ENCODE results near the gene DCTN3.

The DCTN3 gene

GRCh38 chr9:34589636-34590380 lies 30.5 kb downstream of the DCTN3 start, which contains the start of gene CNTFR:
CNTFR (minus strand) TSS chr9:34589724; CDS start chr9:34568981, 20,743 bp downstream.
- Histone ChIP-seq H3K4me3 (replicated peaks; ENCODE audit: insufficient read depth, low read length) (peak within 1 kb of the TSS; percentile 7; the same call in 1 of the 2 replicates), H3K27ac (replicated peaks) (no peak within 1 kb of the TSS), H3K27me3 (ENCODE audit: insufficient read depth, poor library complexity, severe bottlenecking) (peaks cover 76% of the 10 kb centered on the region)
- no peak for DNase-seq (ENCODE audit: low read depth in 1 of 2, low spot score in 1 of 2)
- TF ChIP-seq REST (IDR thresholded peaks at IDR 0.05; ENCODE audit: insufficient replicate concordance, low read depth) (no peak), POLR2AphosphoS5 (IDR thresholded peaks at IDR 0.05; ENCODE audit: low read depth) (no peak), GABPA (IDR thresholded peaks at IDR 0.05; ENCODE audit: low read depth) (no peak), CTCF (IDR thresholded peaks at IDR 0.05; ENCODE audit: insufficient read depth, low read length) (no peak), SPI1 (IDR thresholded peaks at IDR 0.05; ENCODE audit: borderline replicate concordance, low read depth) (no peak)

- Histone ChIP-seq H3K4me3 (replicated peaks; ENCODE audit: insufficient read depth, low read length) (no peak overlapping the region), H3K27ac (replicated peaks) (no peak overlapping the region), H3K27me3 (ENCODE audit: insufficient read depth, poor library complexity, severe bottlenecking) (peaks cover 76% of the 10 kb centered on the region)
- no peak for DNase-seq (ENCODE audit: low read depth in 1 of 2, low spot score in 1 of 2)
- TF ChIP-seq GABPA (IDR thresholded peaks at IDR 0.05; ENCODE audit: low read depth) (no peak), SPI1 (IDR thresholded peaks at IDR 0.05; ENCODE audit: borderline replicate concordance, low read depth) (no peak), REST (IDR thresholded peaks at IDR 0.05; ENCODE audit: insufficient replicate concordance, low read depth) (no peak), CTCF (IDR thresholded peaks at IDR 0.05; ENCODE audit: insufficient read depth, low read length) (no peak), POLR2AphosphoS5 (IDR thresholded peaks at IDR 0.05; ENCODE audit: low read depth) (no peak)
Observed at GRCh38 chr9:34588671-34589635, 31.3 kb downstream of the DCTN3 start.

- Histone ChIP-seq H3K27me3 (ENCODE audit: insufficient read depth, poor library complexity, severe bottlenecking) (peaks cover 69% of the 10 kb centered on the region), H3K4me3 (replicated peaks; ENCODE audit: insufficient read depth, low read length) (no peak overlapping the region), H3K27ac (replicated peaks) (no peak overlapping the region)
- TF ChIP-seq REST (IDR thresholded peaks at IDR 0.05; ENCODE audit: insufficient replicate concordance, low read depth), result no peak
- TF ChIP-seq GABPA (IDR thresholded peaks at IDR 0.05; ENCODE audit: low read depth), result no peak
- TF ChIP-seq SPI1 (IDR thresholded peaks at IDR 0.05; ENCODE audit: borderline replicate concordance, low read depth), result no peak
- TF ChIP-seq POLR2AphosphoS5 (IDR thresholded peaks at IDR 0.05; ENCODE audit: low read depth), result no peak
- TF ChIP-seq CTCF (IDR thresholded peaks at IDR 0.05; ENCODE audit: insufficient read depth, low read length), result no peak
- no peak for DNase-seq (ENCODE audit: low read depth in 1 of 2, low spot score in 1 of 2)
Observed at GRCh38 chr9:34587271-34587670, 33.0 kb downstream of the DCTN3 start.

Data from HL-60 (cell line).